ENCODE measurements around the gene ARHGAP27.

The ARHGAP27 gene

GRCh38 chr17:45385331-45385997 is 47.2 kb downstream of the ARHGAP27 start:
- DNase-seq (ENCODE audit: low read depth in 3 of 3), result peak; percentile 89 to 91 (median 90)

GRCh38 chr17:45384789-45385262 is 47.8 kb downstream of the ARHGAP27 start:
- no peak for DNase-seq (ENCODE audit: low read depth in 3 of 3)

- no peak for DNase-seq (ENCODE audit: low read depth in 3 of 3)
Measured at GRCh38 chr17:45384047-45384788, 48.5 kb downstream of the ARHGAP27 start.

- no peak for DNase-seq (ENCODE audit: low read depth in 3 of 3)
Measured at GRCh38 chr17:45383003-45383402, 49.7 kb downstream of the ARHGAP27 start.

GRCh38 chr17:45382226-45382625 is 50.4 kb downstream of the ARHGAP27 start:
- no peak for DNase-seq (ENCODE audit: low read depth in 3 of 3)

GRCh38 chr17:45380991-45381390 is 51.7 kb downstream of the ARHGAP27 start:
- DNase-seq (ENCODE audit: low read depth in 3 of 3), result no peak

GRCh38 chr17:45380046-45380765 is 52.5 kb downstream of the ARHGAP27 start:
- no peak for DNase-seq (ENCODE audit: low read depth in 3 of 3)

- no peak for DNase-seq (ENCODE audit: low read depth in 3 of 3)
Measured at GRCh38 chr17:45377401-45377800, 55.3 kb downstream of the ARHGAP27 start.

- DNase-seq (ENCODE audit: low read depth in 3 of 3), result no peak
Measured at GRCh38 chr17:45376171-45377005, 56.3 kb downstream of the ARHGAP27 start.

GRCh38 chr17:45374501-45374900 is 58.2 kb downstream of the ARHGAP27 start:
- no peak for DNase-seq (ENCODE audit: low read depth in 3 of 3)

GRCh38 chr17:45372325-45372869 is 60.3 kb downstream of the ARHGAP27 start:
- DNase-seq (ENCODE audit: low read depth in 3 of 3), result no peak

GRCh38 chr17:45371414-45372324 is 61.0 kb downstream of the ARHGAP27 start:
- DNase-seq (ENCODE audit: low read depth in 3 of 3), result peak in 2 of 3 experiments; percentile 17 to 44

- DNase-seq (ENCODE audit: low read depth in 3 of 3), result no peak
Measured at GRCh38 chr17:45370949-45371413, 61.7 kb downstream of the ARHGAP27 start.

GRCh38 chr17:45369421-45369820 is 63.2 kb downstream of the ARHGAP27 start:
- DNase-seq (ENCODE audit: low read depth in 3 of 3), result no peak

- DNase-seq (ENCODE audit: low read depth in 3 of 3), result no peak
Measured at GRCh38 chr17:45368651-45369050, 64.0 kb downstream of the ARHGAP27 start.

- DNase-seq (ENCODE audit: low read depth in 3 of 3), result no peak
Measured at GRCh38 chr17:45367216-45367615, 65.5 kb downstream of the ARHGAP27 start.

- no peak for DNase-seq (ENCODE audit: low read depth in 3 of 3)
Measured at GRCh38 chr17:45366691-45367090, 66.0 kb downstream of the ARHGAP27 start.

GRCh38 chr17:45366049-45366448 is 66.6 kb downstream of the ARHGAP27 start:
- DNase-seq (ENCODE audit: low read depth in 3 of 3), result no peak

GRCh38 chr17:45364531-45365390 is 67.9 kb downstream of the ARHGAP27 start:
- DNase-seq (ENCODE audit: low read depth in 3 of 3), result no peak

Data from stimulated activated CD4-positive, alpha-beta T cell treated with anti-CD3 and anti-CD28 coated beads, TNF-alpha, amount 100 ng/mL, for 24 hours (primary cell).